HepG2 (cell line): ENCODE data around the gene NEURL3. TPM values are rescaled to one million over a fixed set of nuclear protein-coding genes. Genes with fewer than 3 reads are reported as not detected.

Experiments used
- ATF1 ChIP-seq: IDR thresholded peaks from 2 replicates; pipeline ENCODE4 v1.6.1; 2016; ENCODE audit warnings: mild to moderate bottlenecking, control low read depth
- DNMT1 ChIP-seq: sonication (generic); formaldehyde crosslinking; IDR thresholded peaks from 2 replicates; pipeline ENCODE4 v1.5.1; 2020; ENCODE audit warnings: mild to moderate bottlenecking, missing genetic modification reagents
- FOXA3 ChIP-seq: IDR thresholded peaks from 2 replicates; pipeline ENCODE4 v1.6.1; 2016; ENCODE audit warnings: missing genetic modification reagents, missing compliant biosample characterization
- FOXK1 ChIP-seq: sonication (generic); formaldehyde crosslinking; IDR thresholded peaks from 2 replicates; pipeline ENCODE4 v1.4.0; 2020; ENCODE audit warnings: low read depth, missing genetic modification reagents, borderline replicate concordance
- HES4 ChIP-seq: sonication (generic); formaldehyde crosslinking; IDR thresholded peaks from 2 replicates; pipeline ENCODE4 v1.9.0; 2021; ENCODE audit warnings: mild to moderate bottlenecking, missing genetic modification reagents, borderline replicate concordance
- HNRNPH1 ChIP-seq: fragments of 200-400 bp; formaldehyde crosslinking; optimal IDR thresholded peaks from 2 replicates; pipeline ENCODE3; 2017; ENCODE audit warnings: mild to moderate bottlenecking, low read depth, low read length
- IRF9 ChIP-seq: sonication (generic); formaldehyde crosslinking; IDR thresholded peaks from 2 replicates; pipeline ENCODE4 v1.8.0; 2022; ENCODE audit warnings: missing genetic modification reagents, mild to moderate bottlenecking, borderline replicate concordance
- MXI1 ChIP-seq: IDR thresholded peaks from 3 replicates; pipeline ENCODE4 v1.6.1; 2012; ENCODE audit warnings: low read depth, low read length, inconsistent platforms, borderline replicate concordance
- NBN ChIP-seq: fragments of 450-650 bp; conservative IDR thresholded peaks from 2 replicates; pipeline ENCODE4 v1.6.1; 2017
- NCOR1 ChIP-seq: fragments of 200-600 bp; sonication (generic); IDR thresholded peaks from 2 replicates; pipeline ENCODE4 v1.7.0; 2017; ENCODE audit warnings: antibody characterized with exemption, low read length, borderline replicate concordance
- PAX8 ChIP-seq: sonication (generic); formaldehyde crosslinking; IDR thresholded peaks from 2 replicates; pipeline ENCODE4 v1.8.0; 2022; ENCODE audit warnings: mild to moderate bottlenecking, missing genetic modification reagents, borderline replicate concordance
- PLRG1 ChIP-seq: fragments of 450-650 bp; conservative IDR thresholded peaks from 2 replicates; pipeline ENCODE4 v1.6.1; 2016
- POLR2A ChIP-seq, 2 experiments: IDR thresholded peaks; 2 replicates each; pipeline ENCODE4 v1.6.1; 2011; ENCODE audit warnings: low read depth in 2 of 2, low read length in 2 of 2, mild to moderate bottlenecking in 1 of 2, moderate library complexity in 1 of 2; ENCODE audit not compliant: insufficient read depth in 1 of 2
- RARG ChIP-seq: sonication (generic); formaldehyde crosslinking; IDR thresholded peaks from 2 replicates; pipeline ENCODE4 v1.4.0; 2020; ENCODE audit warnings: low read depth, mild to moderate bottlenecking, missing genetic modification reagents
- REPIN1 ChIP-seq: sonication (generic); formaldehyde crosslinking; IDR thresholded peaks from 2 replicates; pipeline ENCODE4 v1.8.0; 2022; ENCODE audit warnings: missing genetic modification reagents, low read depth, mild to moderate bottlenecking, borderline replicate concordance
- TCF12 ChIP-seq, 2 experiments: fragments of 450-650 bp in 1 of 2; sonication (generic) in 1 of 2; formaldehyde crosslinking in 1 of 2; IDR thresholded peaks; 2 replicates each; pipeline versions ENCODE4 v1.6.1 to v1.8.0; 2017 to 2022; ENCODE audit warnings: antibody characterized with exemption in 1 of 2, mild to moderate bottlenecking in 1 of 2, missing genetic modification reagents in 1 of 2, moderate library complexity in 1 of 2
- TCF7 ChIP-seq: sonication (generic); IDR thresholded peaks from 2 replicates; pipeline ENCODE4 v1.6.1; 2016; ENCODE audit warnings: antibody characterized with exemption, low read depth
- ZBTB20 ChIP-seq: sonication (generic); formaldehyde crosslinking; IDR thresholded peaks from 2 replicates; pipeline ENCODE4 v1.8.1; 2023; ENCODE audit warnings: missing genetic modification reagents, low read depth, mild to moderate bottlenecking, borderline replicate concordance
- ZBTB7A ChIP-seq: sonication (generic); formaldehyde crosslinking; IDR thresholded peaks from 2 replicates; pipeline ENCODE4 v1.8.0; 2022; ENCODE audit warnings: mild to moderate bottlenecking, missing genetic modification reagents
- ZNF296 ChIP-seq: sonication (generic); formaldehyde crosslinking; conservative IDR thresholded peaks from 2 replicates; pipeline ENCODE4 v1.5.0; 2020; ENCODE audit warnings: mild to moderate bottlenecking, missing genetic modification reagents
- ZNF546 ChIP-seq: sonication (generic); formaldehyde crosslinking; conservative IDR thresholded peaks from 2 replicates; pipeline ENCODE4 v1.8.1; 2023; ENCODE audit warnings: mild to moderate bottlenecking, missing genetic modification reagents
- ZNF572 ChIP-seq: sonication (generic); formaldehyde crosslinking; IDR thresholded peaks from 2 replicates; pipeline ENCODE4 v1.5.1; 2020; ENCODE audit warnings: mild to moderate bottlenecking, missing genetic modification reagents
- ZNF652 ChIP-seq: IDR thresholded peaks from 2 replicates; pipeline ENCODE4 v1.6.1; 2016; ENCODE audit warnings: low read depth, borderline replicate concordance
- ZNF780A ChIP-seq: sonication (generic); formaldehyde crosslinking; IDR thresholded peaks from 2 replicates; pipeline ENCODE4 v1.8.0; 2022; ENCODE audit warnings: mild to moderate bottlenecking, missing genetic modification reagents, moderate library complexity
- ZNF781 ChIP-seq: sonication (generic); formaldehyde crosslinking; IDR thresholded peaks from 2 replicates; pipeline ENCODE4 v1.5.1; 2020; ENCODE audit warnings: borderline replicate concordance, mild to moderate bottlenecking, missing genetic modification reagents; ENCODE audit errors: not compliant biosample characterization
- polyA plus RNA-seq, 8 experiments: library from polyadenylated mRNA; depleted of rRNA in 3 of 8; stranded (reverse) in 7 of 8; unstranded in 1 of 8; fragments of >200 nt; fragmentation: Illumina TruSeq in 4 of 8; extraction: Trizol in 4 of 8; gene quantifications; 2 replicates each; pipeline versions ENCODE4 v1.2.1 to v1.2.3, GENCODE V29; 2011 to 2016; ENCODE audit warnings: low read depth in 4 of 8, missing spikeins in 1 of 8, mixed read lengths in 1 of 8; ENCODE audit not compliant: insufficient read depth in 1 of 8
- total RNA-seq, 5 experiments: library from RNA; depleted of rRNA; stranded (reverse); fragments of >200 nt; fragmentation: Illumina TruSeq; extraction: Trizol; gene quantifications; 2 replicates each; pipeline ENCODE4 v1.2.3, GENCODE V29; 2016; ENCODE audit warnings: low read depth in 1 of 5

NEURL3 gene
- total and polyA plus RNA-seq, 2 of the 13 experiments (the other 11 are each of a cell fraction or from before 2014, with no cell fraction given) = 0.16 to 1.2 TPM

- TF ChIP-seq ZBTB20 (CRISPR knock-in tag) (no peak), PAX8 (CRISPR knock-in tag) (no peak), FOXK1 (peak; percentile 7; the same call in 1 of the 2 replicates), POLR2A (IDR thresholded peaks at IDR 0.05; ENCODE audit: insufficient read depth in 1 of 2, low read depth in 2 of 2, low read length in 2 of 2) (no peak), REPIN1 (CRISPR knock-in tag) (no peak), ZBTB7A (CRISPR knock-in tag) (peak; percentile 79; the same call in 1 of the 2 replicates), ZNF546 (CRISPR knock-in tag) (no peak), TCF12 (IDR thresholded peaks at IDR 0.05) (no peak), TCF12 (CRISPR knock-in tag; IDR thresholded peaks at IDR 0.05) (peak; percentile 58; the same call in 1 of the 2 replicates), TCF7 (peak; percentile 5; the same call in 1 of the 2 replicates), IRF9 (no peak), FOXA3 (CRISPR knock-in tag) (peak; percentile 13; the same call in 1 of the 2 replicates), RARG (CRISPR knock-in tag) (peak; percentile 3; the same call in 1 of the 2 replicates), NBN (no peak), ZNF781 (CRISPR knock-in tag) (peak; percentile 35), ZNF652 (no peak), HES4 (no peak), HNRNPH1 (no peak), ZNF296 (CRISPR knock-in tag) (peak; percentile 89; the same call in 1 of the 2 replicates), DNMT1 (CRISPR knock-in tag) (no peak), ZNF780A (CRISPR knock-in tag) (no peak), ATF1 (CRISPR knock-in tag) (no peak), MXI1 (no peak), NCOR1 (peak; percentile 18; the same call in 1 of the 2 replicates), ZNF572 (CRISPR knock-in tag) (no peak), PLRG1 (no peak)
Measured at GRCh38 chr2:96550787-96551604, 45.8 kb upstream of the NEURL3 start (continued).
